Activated CD8-positive, alpha-beta memory T cell treated with anti-CD3 and anti-CD28 coated beads for 1 hour (primary cell): ENCODE results near the gene GNB5.

Experiments used
- DNase-seq, 2 donors: peaks; one replicate each; pipeline ENCODE4 v3.0.0-alpha.2; 2020; ENCODE audit warnings: low read depth in 1 of 2; ENCODE audit errors: extremely low read depth in 1 of 2

The GNB5 gene

GRCh38 chr15:52208306-52208946 lies 17.2 kb upstream of the GNB5 start:
- DNase-seq, result peak; percentile 38 to 53

- no peak for DNase-seq
Measured at GRCh38 chr15:52207191-52207590, 16.0 kb upstream of the GNB5 start.

- no peak for DNase-seq
Measured at GRCh38 chr15:52206446-52206845, 15.3 kb upstream of the GNB5 start.

- no peak for DNase-seq
Measured at GRCh38 chr15:52204657-52205056, 13.5 kb upstream of the GNB5 start.

GRCh38 chr15:52200831-52201365 lies 9.7 kb upstream of the GNB5 start:
- DNase-seq, result no peak

GRCh38 chr15:52199271-52199670 lies 8.1 kb upstream of the GNB5 start:
- DNase-seq, result no peak

- DNase-seq, result no peak
Measured at GRCh38 chr15:52196891-52197290, 5.7 kb upstream of the GNB5 start.

- no peak for DNase-seq
Measured at GRCh38 chr15:52193791-52194190, 2.6 kb upstream of the GNB5 start.

GRCh38 chr15:52193321-52193720 lies 2.1 kb upstream of the GNB5 start:
- DNase-seq, result no peak

GRCh38 chr15:52186651-52187486 lies 4.3 kb downstream of the GNB5 start:
- no peak for DNase-seq

GRCh38 chr15:52185151-52185561 lies 6.0 kb downstream of the GNB5 start:
- DNase-seq, result no peak

- no peak for DNase-seq
Measured at GRCh38 chr15:52184721-52185120, 6.5 kb downstream of the GNB5 start.

GRCh38 chr15:52183562-52184173 lies 7.5 kb downstream of the GNB5 start:
- DNase-seq, result no peak

GRCh38 chr15:52181938-52182780 lies 9.0 kb downstream of the GNB5 start:
- no peak for DNase-seq

GRCh38 chr15:52180851-52181450 lies 10.2 kb downstream of the GNB5 start:
- DNase-seq, result no peak

GRCh38 chr15:52180196-52180835 lies 10.9 kb downstream of the GNB5 start:
- DNase-seq, result peak in 1 of 2 donors; percentile 26

GRCh38 chr15:52179278-52180195 lies 11.7 kb downstream of the GNB5 start:
- DNase-seq, result peak; percentile 53 to 80

GRCh38 chr15:52178765-52179164 lies 12.4 kb downstream of the GNB5 start:
- no peak for DNase-seq

GRCh38 chr15:52172869-52173268 lies 18.3 kb downstream of the GNB5 start:
- no peak for DNase-seq
